HEK293 (cell line): Measurements from ENCODE around the gene PRR16.

Source experiments
- CTCF ChIA-PET: fragments of 350-600 bp; formaldehyde crosslinking; extraction: SDS; loops from one replicate; lab custom pipeline; 2021; ENCODE audit warnings: antibody characterized with exemption; lab: Yijun Ruan, JAX
- POLR2A ChIA-PET: fragments of 300-600 bp; formaldehyde crosslinking; extraction: SDS; loops from one replicate; lab custom pipeline; 2020; ENCODE audit warnings: antibody characterized with exemption, inconsistent platforms; lab: Yijun Ruan, JAX
- H3K27ac ChIP-seq: fragments of 200-500 bp; sonication (Bioruptor generic); 2 replicates; pipeline ENCODE4 v1.5.1; 2014; ENCODE audit warnings: low read depth, low read length, control low read depth, inconsistent platforms; ENCODE audit errors: extremely low read depth
- H3K36me3 ChIP-seq, 2 experiments: fragments of 200-500 bp in 1 of 2; sonication (Bioruptor generic) in 1 of 2; 1 replicate in 1 of 2; 2 replicates in 1 of 2; pipeline ENCODE4 v1.5.1; 2014 to 2017; ENCODE audit warnings: inconsistent platforms in 2 of 2, low read length in 2 of 2; ENCODE audit not compliant: control insufficient read depth in 2 of 2, insufficient read depth in 1 of 2
- H3K4me1 ChIP-seq: fragments of 200-500 bp; sonication (Bioruptor generic); 2 replicates; pipeline ENCODE4 v1.5.1; 2014; ENCODE audit warnings: mild to moderate bottlenecking, low read length, inconsistent platforms; ENCODE audit not compliant: control insufficient read depth, insufficient read depth
- H3K4me3 ChIP-seq: 2 replicates; pipeline ENCODE4 v1.5.1; 2011; ENCODE audit warnings: low read depth, mild to moderate bottlenecking, control low read depth, low read length, moderate library complexity
- H3K9me3 ChIP-seq: fragments of 200-500 bp; sonication (Bioruptor generic); 2 replicates; pipeline ENCODE4 v1.5.1; 2014; ENCODE audit warnings: low read depth, low read length, inconsistent platforms; ENCODE audit not compliant: control insufficient read depth, insufficient read depth
- AEBP2 ChIP-seq: fragments of 450-650 bp; formaldehyde crosslinking; IDR thresholded peaks from 2 replicates; pipeline ENCODE4 v1.5.1; 2016; ENCODE audit warnings: missing biosample characterization, missing genetic modification characterization, borderline replicate concordance
- ATF2 ChIP-seq: fragments of 450-650 bp; formaldehyde crosslinking; IDR thresholded peaks from 2 replicates; pipeline ENCODE4 v1.5.1; 2016; ENCODE audit warnings: missing biosample characterization, missing genetic modification characterization, low read depth
- BCL11A ChIP-seq: fragments of 450-650 bp; formaldehyde crosslinking; IDR thresholded peaks from 2 replicates; pipeline ENCODE4 v1.5.1; 2016; ENCODE audit warnings: low read depth, missing biosample characterization, missing genetic modification characterization
- FEZF1 ChIP-seq: fragments of 450-650 bp; formaldehyde crosslinking; IDR thresholded peaks from 2 replicates; pipeline ENCODE4 v1.5.1; 2016; ENCODE audit warnings: missing biosample characterization, missing genetic modification characterization
- GLI2 ChIP-seq: fragments of 450-650 bp; formaldehyde crosslinking; IDR thresholded peaks from 2 replicates; pipeline ENCODE4; 2017; ENCODE audit warnings: missing biosample characterization, missing genetic modification characterization, low read depth, borderline replicate concordance
- HOXC10 ChIP-seq: sonication (generic); formaldehyde crosslinking; IDR thresholded peaks from 2 replicates; pipeline ENCODE4 v1.8.1; 2023; ENCODE audit warnings: mild to moderate bottlenecking, missing genetic modification reagents
- KLF7 ChIP-seq: fragments of 450-650 bp; formaldehyde crosslinking; IDR thresholded peaks from 2 replicates; pipeline ENCODE4 v1.5.1; 2016; ENCODE audit warnings: missing biosample characterization, missing genetic modification characterization, borderline replicate concordance
- MYNN ChIP-seq: fragments of 450-650 bp; formaldehyde crosslinking; IDR thresholded peaks from 2 replicates; pipeline ENCODE4 v1.5.1; 2016; ENCODE audit warnings: missing biosample characterization, missing genetic modification characterization, borderline replicate concordance
- OVOL3 ChIP-seq: fragments of 450-650 bp; formaldehyde crosslinking; IDR thresholded peaks from 2 replicates; pipeline ENCODE4 v1.5.1; 2016; ENCODE audit warnings: missing biosample characterization, missing genetic modification characterization
- SP2 ChIP-seq: fragments of 450-650 bp; formaldehyde crosslinking; IDR thresholded peaks from 2 replicates; pipeline ENCODE4 v1.5.1; 2016; ENCODE audit warnings: missing biosample characterization, missing genetic modification characterization
- YY2 ChIP-seq: fragments of 450-650 bp; formaldehyde crosslinking; IDR thresholded peaks from 2 replicates; pipeline ENCODE4 v1.5.1; 2016; ENCODE audit warnings: missing biosample characterization, missing genetic modification characterization
- ZBTB17 ChIP-seq: fragments of 450-650 bp; formaldehyde crosslinking; IDR thresholded peaks from 2 replicates; pipeline ENCODE4 v1.5.1; 2016; ENCODE audit warnings: missing biosample characterization, missing genetic modification characterization
- ZBTB49 ChIP-seq: fragments of 450-650 bp; formaldehyde crosslinking; IDR thresholded peaks from 2 replicates; pipeline ENCODE4 v1.5.1; 2016; ENCODE audit warnings: missing biosample characterization, missing genetic modification characterization, low read depth
- ZNF10 ChIP-seq: fragments of 450-650 bp; formaldehyde crosslinking; IDR thresholded peaks from 2 replicates; pipeline ENCODE4 v1.5.1; 2017; ENCODE audit warnings: missing biosample characterization, missing genetic modification characterization
- ZNF112 ChIP-seq: fragments of 450-650 bp; formaldehyde crosslinking; IDR thresholded peaks from 2 replicates; pipeline ENCODE4 v1.5.0; 2017; ENCODE audit warnings: missing biosample characterization, missing genetic modification characterization
- ZNF121 ChIP-seq: fragments of 450-650 bp; formaldehyde crosslinking; IDR thresholded peaks from 2 replicates; pipeline ENCODE4 v1.5.1; 2016; ENCODE audit warnings: missing biosample characterization, missing genetic modification characterization
- ZNF24 ChIP-seq: fragments of 450-650 bp; formaldehyde crosslinking; IDR thresholded peaks from 2 replicates; pipeline ENCODE4 v1.5.1; 2016; ENCODE audit warnings: missing biosample characterization, missing genetic modification characterization
- ZNF280D ChIP-seq: fragments of 450-650 bp; formaldehyde crosslinking; IDR thresholded peaks from 2 replicates; pipeline ENCODE4 v1.5.1; 2016; ENCODE audit warnings: missing biosample characterization, missing genetic modification characterization
- ZNF394 ChIP-seq: fragments of 450-650 bp; formaldehyde crosslinking; IDR thresholded peaks from 2 replicates; pipeline ENCODE4 v1.5.1; 2016; ENCODE audit warnings: missing biosample characterization, missing genetic modification characterization, mild to moderate bottlenecking, moderate library complexity, borderline replicate concordance
- ZNF488 ChIP-seq: fragments of 450-650 bp; formaldehyde crosslinking; IDR thresholded peaks from 2 replicates; pipeline ENCODE4 v1.5.1; 2016; ENCODE audit warnings: missing biosample characterization, missing genetic modification characterization
- ZNF513 ChIP-seq: fragments of 450-650 bp; IDR thresholded peaks from 2 replicates; pipeline ENCODE4 v1.5.1; 2018; ENCODE audit warnings: missing biosample characterization, missing genetic modification characterization
- ZNF544 ChIP-seq: fragments of 450-650 bp; formaldehyde crosslinking; IDR thresholded peaks from 2 replicates; pipeline ENCODE4 v1.5.0; 2017; ENCODE audit warnings: missing biosample characterization, missing genetic modification characterization
- ZNF645 ChIP-seq: fragments of 450-650 bp; formaldehyde crosslinking; IDR thresholded peaks from 2 replicates; pipeline ENCODE4; 2016; ENCODE audit warnings: missing biosample characterization, missing genetic modification characterization
- ZNF785 ChIP-seq: fragments of 450-650 bp; formaldehyde crosslinking; IDR thresholded peaks from 2 replicates; pipeline ENCODE4 v1.5.1; 2016; ENCODE audit warnings: missing biosample characterization, missing genetic modification characterization

Gene PRR16

GRCh38 chr5:120516805-120517204, 52.7 kb downstream of the PRR16 start (continued):
- TF ChIP-seq ZNF280D (no peak), MYNN (tag by site-specific recombination) (no peak), ZNF121 (tag by site-specific recombination) (no peak), AEBP2 (no peak), ZNF394 (tag by site-specific recombination) (no peak), ZNF645 (tag by site-specific recombination) (no peak), ZBTB17 (no peak), ZNF10 (tag by site-specific recombination) (no peak), ZNF24 (tag by site-specific recombination) (no peak), ZNF488 (tag by site-specific recombination) (no peak), OVOL3 (tag by site-specific recombination) (no peak), ZNF544 (tag by site-specific recombination) (no peak)
- TF ChIP-seq, all 188 proteins: peak for 0

- TF ChIP-seq ATF2 (tag by site-specific recombination) (no peak), ZNF112 (tag by site-specific recombination) (no peak), YY2 (tag by site-specific recombination) (no peak), ZBTB49 (tag by site-specific recombination) (no peak), HOXC10 (no peak), SP2 (tag by site-specific recombination) (no peak), BCL11A (tag by site-specific recombination) (no peak), FEZF1 (no peak), ZNF785 (tag by site-specific recombination) (no peak), GLI2 (no peak), KLF7 (tag by site-specific recombination) (no peak), ZNF513 (tag by site-specific recombination) (no peak)
- POLR2A ChIA-PET = no interaction called here
These were observed 53.6 kb downstream of the PRR16 start for GRCh38 chr5:120517607-120518252.

More at GRCh38 chr5:120517607-120518252, 53.6 kb downstream of the PRR16 start:
- CTCF ChIA-PET = no interaction called here
- no peak overlapping the region for H3K27ac ChIP-seq
- no peaks in the 10 kb centered on the region for H3K4me1 ChIP-seq
- H3K36me3 ChIP-seq = no peaks in the 10 kb centered on the region
- no peak overlapping the region for H3K4me3 ChIP-seq
- H3K9me3 ChIP-seq = no peaks in the 10 kb centered on the region
